AG04449 (cell line): ENCODE data around the gene RHBG.
"Not testable (repeated sequence)": the region's sequence is repeated elsewhere in the genome, so short reads cannot be mapped to it uniquely, and the experiment has no call there.

Source experiments
- CTCF ChIA-PET: fragments of 350-600 bp; formaldehyde crosslinking; extraction: SDS; loops from one replicate; lab custom pipeline; 2021; ENCODE audit warnings: antibody characterized with exemption; lab: Yijun Ruan, JAX
- POLR2A ChIA-PET: fragments of 400-600, 350-600 bp; formaldehyde crosslinking; extraction: SDS; loops from one replicate; lab custom pipeline; 2020; ENCODE audit warnings: antibody characterized with exemption, inconsistent platforms; lab: Yijun Ruan, JAX
- DNase-seq: peaks from one replicate; pipeline ENCODE4 v3.0.0-alpha.2; 2010; ENCODE audit warnings: low read depth, low spot score
- H3K4me3 ChIP-seq: 2 replicates; pipeline ENCODE4 v1.5.1; 2011; ENCODE audit warnings: low read depth, mild to moderate bottlenecking, control low read depth, low read length
- TF ChIP-seq, protein P1 (sequence below): IDR thresholded peaks from one replicate; pipeline ENCODE4 v1.5.1; 2011; ENCODE audit warnings: mild to moderate bottlenecking, moderate library complexity, low read length, control low read depth, inconsistent platforms; ENCODE audit not compliant: insufficient read depth; ENCODE audit errors: missing control alignments

The RHBG gene, protein sequence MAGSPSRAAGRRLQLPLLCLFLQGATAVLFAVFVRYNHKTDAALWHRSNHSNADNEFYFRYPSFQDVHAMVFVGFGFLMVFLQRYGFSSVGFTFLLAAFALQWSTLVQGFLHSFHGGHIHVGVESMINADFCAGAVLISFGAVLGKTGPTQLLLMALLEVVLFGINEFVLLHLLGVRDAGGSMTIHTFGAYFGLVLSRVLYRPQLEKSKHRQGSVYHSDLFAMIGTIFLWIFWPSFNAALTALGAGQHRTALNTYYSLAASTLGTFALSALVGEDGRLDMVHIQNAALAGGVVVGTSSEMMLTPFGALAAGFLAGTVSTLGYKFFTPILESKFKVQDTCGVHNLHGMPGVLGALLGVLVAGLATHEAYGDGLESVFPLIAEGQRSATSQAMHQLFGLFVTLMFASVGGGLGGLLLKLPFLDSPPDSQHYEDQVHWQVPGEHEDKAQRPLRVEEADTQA

DNA sequence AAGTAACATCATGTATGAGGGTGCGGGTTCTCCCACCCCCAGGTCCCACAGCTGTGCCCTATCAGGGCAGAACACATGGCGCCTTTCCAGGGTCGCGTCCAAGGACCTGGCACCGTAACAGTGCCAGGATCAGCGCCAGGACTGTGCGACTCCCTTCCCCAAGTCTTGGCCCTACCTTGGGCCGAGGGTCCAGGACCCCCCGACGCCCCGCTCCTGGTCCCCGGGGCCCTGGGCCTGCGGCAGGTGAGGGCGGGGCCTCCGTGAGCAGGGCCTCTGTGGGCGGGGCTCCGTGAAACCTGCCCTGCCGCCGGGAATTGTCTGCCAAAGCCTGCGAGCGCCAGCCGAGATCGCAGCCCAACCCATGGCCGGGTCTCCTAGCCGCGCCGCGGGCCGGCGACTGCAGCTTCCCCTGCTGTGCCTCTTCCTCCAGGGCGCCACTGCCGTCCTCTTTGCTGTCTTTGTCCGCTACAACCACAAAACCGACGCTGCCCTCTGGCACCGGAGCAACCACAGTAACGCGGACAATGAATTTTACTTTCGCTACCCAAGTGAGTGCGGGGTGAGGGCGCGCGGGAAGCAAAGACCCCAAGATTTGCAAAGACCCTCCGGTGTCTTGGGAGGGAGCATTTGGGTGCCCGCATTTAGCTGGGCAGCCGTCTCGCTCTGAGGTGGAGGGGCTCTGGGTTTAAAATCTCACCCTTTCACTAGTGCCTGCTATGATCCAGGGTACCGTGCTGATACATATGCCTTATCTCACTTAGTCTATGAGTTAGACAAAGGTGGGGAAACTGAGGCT lies at the start of gene RHBG:
RHBG (plus strand) TSS at position 323 of the 796 bp plus-strand sequence; CDS start at position 362, 39 bp downstream.
- TF ChIP-seq, protein P1, sequence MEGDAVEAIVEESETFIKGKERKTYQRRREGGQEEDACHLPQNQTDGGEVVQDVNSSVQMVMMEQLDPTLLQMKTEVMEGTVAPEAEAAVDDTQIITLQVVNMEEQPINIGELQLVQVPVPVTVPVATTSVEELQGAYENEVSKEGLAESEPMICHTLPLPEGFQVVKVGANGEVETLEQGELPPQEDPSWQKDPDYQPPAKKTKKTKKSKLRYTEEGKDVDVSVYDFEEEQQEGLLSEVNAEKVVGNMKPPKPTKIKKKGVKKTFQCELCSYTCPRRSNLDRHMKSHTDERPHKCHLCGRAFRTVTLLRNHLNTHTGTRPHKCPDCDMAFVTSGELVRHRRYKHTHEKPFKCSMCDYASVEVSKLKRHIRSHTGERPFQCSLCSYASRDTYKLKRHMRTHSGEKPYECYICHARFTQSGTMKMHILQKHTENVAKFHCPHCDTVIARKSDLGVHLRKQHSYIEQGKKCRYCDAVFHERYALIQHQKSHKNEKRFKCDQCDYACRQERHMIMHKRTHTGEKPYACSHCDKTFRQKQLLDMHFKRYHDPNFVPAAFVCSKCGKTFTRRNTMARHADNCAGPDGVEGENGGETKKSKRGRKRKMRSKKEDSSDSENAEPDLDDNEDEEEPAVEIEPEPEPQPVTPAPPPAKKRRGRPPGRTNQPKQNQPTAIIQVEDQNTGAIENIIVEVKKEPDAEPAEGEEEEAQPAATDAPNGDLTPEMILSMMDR: no peak
- DNase-seq: no peak
- ChIA-PET CTCF (interaction anchor here (1.7 to 11.8 kb wide), 3 partner anchors 9 to 77 kb away, joined by 6 to 186 read pairs (median 56); no protein-coding TSS in a partner anchor), POLR2A (no interaction called here)
- H3K4me3 ChIP-seq: peak within 1 kb of the TSS; percentile 4

DNA sequence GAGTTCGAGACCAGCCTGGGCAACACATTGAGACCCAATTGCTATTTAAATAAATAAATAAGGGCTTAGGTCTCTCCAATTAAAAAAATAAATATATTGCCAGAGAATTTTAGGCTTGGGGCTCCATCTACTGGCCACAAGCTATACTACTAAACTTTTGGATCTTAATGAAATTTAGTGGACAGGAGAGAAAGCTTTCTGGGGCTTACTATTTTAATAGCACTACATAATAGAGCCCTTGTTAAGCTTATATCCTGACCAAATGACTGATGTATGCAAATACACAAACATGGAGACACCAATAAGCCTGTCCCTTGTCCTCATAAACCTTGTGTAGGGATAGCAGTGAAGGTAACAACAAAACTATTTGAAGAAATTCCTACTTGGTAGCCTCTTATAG lies 49.3 kb upstream of the RHBG start:
- ChIA-PET CTCF (interaction anchor here (0.8 to 5.2 kb wide), 30 partner anchors 10 to 229 kb away, joined by 3 to 78 read pairs (median 5); partner anchors contain the start of genes CCT3, SMG5, TMEM79 and TSACC), POLR2A (interaction anchor here (1.0 kb wide), 1 partner anchor 18 kb away, joined by 3 read pairs; the partner anchor contains the start of genes CCT3 and TSACC)
- DNase-seq: no peak
- H3K4me3 ChIP-seq: no peak overlapping the region
- TF ChIP-seq, protein P1: peak; percentile 23

DNA sequence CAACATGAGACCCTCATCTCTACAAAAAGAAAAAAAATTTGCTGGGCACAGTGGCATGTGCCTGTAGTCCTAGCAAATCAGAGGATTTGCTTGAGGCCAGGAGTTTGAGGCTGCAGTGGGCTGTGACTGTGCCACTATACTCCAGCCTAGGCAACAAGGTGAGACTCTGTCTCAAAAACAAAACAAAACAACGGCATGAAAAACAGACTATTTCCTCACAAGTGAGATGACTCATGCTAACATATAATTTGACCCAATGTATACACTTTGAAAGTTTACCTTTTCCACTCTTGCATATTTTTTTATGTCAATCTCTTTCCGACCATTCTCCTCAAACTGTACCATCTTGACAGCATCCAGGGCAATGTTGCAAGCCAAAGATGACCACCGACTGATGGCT lies 48.5 kb upstream of the RHBG start:
- DNase-seq: no peak
- H3K4me3 ChIP-seq: no peak overlapping the region
- TF ChIP-seq, protein P1: no peak
- POLR2A ChIA-PET: no interaction called here
- CTCF ChIA-PET: interaction anchor here (0.9 to 5.2 kb wide), 13 partner anchors 8 to 229 kb away, joined by 3 to 78 read pairs (median 6); partner anchors contain the start of genes CCT3, TMEM79 and TSACC

DNA sequence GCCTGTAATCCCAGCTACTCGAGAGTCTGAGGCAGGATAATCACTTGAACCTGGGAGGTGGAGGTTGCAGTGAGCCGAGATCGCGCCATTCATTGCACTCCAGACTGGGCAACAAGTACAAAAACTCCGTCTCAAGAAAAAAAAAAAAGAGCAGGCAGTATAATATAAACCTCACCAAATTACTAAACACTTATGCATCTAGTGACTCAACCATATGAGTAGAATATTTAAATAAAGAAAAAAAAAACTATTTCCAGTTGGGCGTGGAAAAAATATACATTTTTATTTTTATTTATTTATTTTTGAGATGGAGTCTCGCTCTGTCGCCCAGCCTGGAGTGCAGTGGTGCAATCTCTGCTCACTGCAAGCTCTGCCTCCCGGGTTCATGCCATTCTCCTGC lies 45.8 kb upstream of the RHBG start:
- CTCF ChIA-PET: interaction anchor here (0.8 to 4.3 kb wide), 3 partner anchors 9 to 37 kb away, joined by 3 to 16 read pairs (median 3); no protein-coding TSS in a partner anchor
- H3K4me3 ChIP-seq, POLR2A ChIA-PET, DNase-seq: not testable (repeated sequence)

DNA sequence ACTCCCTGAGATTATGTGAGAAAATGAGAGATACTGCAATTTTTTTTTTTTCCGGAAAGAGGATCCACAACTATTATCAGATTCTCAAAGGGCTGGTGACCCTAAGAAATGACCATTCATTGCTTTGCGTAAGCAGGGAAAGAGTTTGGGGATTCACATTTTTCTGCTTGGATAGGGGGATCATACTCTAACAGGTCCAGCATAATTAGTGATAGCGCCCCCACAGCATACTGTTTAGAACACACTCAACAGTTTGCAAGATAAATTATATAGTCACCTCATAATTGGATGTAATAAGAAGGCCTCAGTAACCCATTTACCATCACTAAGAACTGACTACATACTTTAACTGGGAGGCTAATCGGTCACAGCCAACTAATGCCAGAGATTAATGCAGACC lies 32.8 kb upstream of the RHBG start:
- CTCF ChIA-PET: interaction anchor here (0.6 to 7.7 kb wide), 9 partner anchors 9 to 110 kb away, joined by 3 to 78 read pairs (median 3); no protein-coding TSS in a partner anchor
- H3K4me3 ChIP-seq: peak overlapping the region; percentile 97
- POLR2A ChIA-PET: no interaction called here
- DNase-seq: no peak
- TF ChIP-seq, protein P1: no peak
